Islet precursor cell (in vitro differentiated cells): ENCODE results near the gene GPR180.

Source experiments
- DNase-seq: peaks from one replicate; pipeline ENCODE4 v3.0.0-alpha.2; 2018

GPR180 gene

DNA sequence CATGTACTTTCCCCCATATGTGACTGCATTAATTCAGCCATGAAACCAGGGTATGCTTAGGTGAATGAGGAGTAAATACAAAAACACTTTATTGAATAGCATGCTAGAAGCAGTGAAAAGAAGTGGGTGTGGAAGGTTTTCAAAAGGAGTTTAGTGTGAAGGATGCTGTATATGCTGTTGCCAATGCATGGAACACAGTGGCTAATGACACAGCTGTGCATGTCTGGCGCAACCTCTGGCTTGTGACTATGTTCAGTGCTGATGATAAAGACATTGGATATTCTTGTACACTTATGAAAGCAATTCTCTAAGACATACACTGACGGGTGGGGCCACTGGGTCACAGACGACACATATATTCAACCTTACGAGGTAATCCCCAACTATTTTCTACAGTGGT, 55.5 kb downstream of the GPR180 start:
- no peak for DNase-seq

DNA sequence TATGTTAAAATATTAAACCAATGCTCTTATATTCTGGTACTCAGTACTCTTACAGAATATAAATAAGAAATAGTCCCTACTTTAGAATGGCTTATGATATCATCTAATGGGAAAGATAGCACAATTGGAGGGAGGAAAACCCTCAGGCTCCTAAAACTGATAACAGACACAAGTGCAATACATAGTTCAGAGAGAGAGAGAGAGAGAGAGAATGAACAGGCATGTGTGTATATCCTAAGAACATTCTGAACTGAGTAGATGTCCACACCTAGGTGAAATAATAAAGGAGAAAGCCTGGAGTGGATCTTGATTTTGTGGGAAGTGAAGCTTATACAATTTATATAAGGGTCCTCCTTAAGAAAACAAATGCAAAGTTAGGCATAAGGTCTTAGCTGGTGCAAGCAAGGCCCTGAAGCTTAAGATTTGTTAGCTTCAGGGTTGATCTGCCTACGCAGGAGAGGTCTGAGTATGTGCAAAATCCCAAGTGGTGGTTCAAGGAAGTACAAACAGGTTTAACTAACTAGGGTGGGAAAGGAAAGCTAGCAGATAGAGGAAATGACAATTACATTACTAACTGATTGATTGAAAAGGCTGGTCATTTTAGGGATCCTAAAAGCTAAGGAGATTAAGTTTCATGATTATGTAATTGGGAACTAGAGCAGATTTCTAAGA, 57.4 kb downstream of the GPR180 start:
- no peak for DNase-seq

- DNase-seq, result no peak
These were observed 57.9 kb downstream of the GPR180 start for GRCh38 chr13:94659598-94659946.

DNA sequence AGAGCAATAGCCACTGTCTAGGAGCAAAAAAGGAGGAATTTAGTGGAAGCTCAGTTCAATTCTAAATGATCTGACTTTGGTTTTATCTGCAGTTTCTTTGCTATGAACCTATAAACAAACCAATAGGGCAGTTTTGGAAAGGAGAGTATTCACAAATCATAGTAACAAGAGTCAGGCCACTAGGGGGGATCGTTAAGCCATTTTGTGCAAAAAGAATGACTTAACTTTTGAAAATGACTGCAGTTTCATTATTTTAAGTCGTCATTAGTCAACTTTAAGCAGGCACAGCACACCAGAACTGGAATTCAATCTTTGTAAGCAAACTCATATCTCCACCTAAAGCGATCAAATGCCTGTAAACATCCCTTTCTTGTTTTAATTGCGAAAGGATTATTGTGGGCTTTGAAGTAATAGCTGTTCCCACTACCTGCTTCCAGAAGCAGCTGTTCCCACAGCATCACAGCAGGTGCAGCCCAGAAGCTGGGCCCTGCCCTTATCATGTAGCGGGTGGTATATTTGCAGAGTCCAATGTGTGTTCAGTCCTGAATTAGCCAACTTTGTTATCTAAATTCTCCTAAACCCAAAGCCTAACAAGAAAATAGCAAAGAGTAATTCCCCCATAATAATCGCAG, 59.2 kb downstream of the GPR180 start:
- no peak for DNase-seq

- no peak for DNase-seq
These were observed 59.7 kb downstream of the GPR180 start for GRCh38 chr13:94661406-94661805.

GRCh38 chr13:94662274-94662945, 60.8 kb downstream of the GPR180 start:
- DNase-seq, result no peak

GRCh38 chr13:94664889-94665288, 63.2 kb downstream of the GPR180 start:
- DNase-seq, result no peak

GRCh38 chr13:94666065-94666464, 64.4 kb downstream of the GPR180 start:
- no peak for DNase-seq

GRCh38 chr13:94667190-94667589, 65.5 kb downstream of the GPR180 start:
- DNase-seq, result no peak

DNA sequence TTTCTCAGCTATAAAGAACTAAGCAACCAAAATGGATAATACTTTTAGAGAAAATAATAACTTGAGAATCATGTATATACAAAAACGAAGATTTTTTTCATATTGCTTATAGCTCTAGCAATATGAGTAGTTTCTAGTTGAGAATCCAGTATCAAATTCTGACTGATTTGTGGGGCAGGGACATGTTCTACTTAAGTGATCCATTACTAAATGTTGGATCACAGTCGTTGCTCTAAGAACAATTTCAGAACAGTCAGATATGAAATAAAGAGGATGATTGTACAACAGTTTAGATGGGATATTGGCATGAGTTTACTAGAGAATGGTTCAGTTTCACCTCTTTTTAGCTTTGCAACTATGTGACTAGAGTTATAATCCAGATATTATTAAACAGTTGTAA, 70.7 kb downstream of the GPR180 start:
- DNase-seq, result no peak

GRCh38 chr13:94673851-94674250, 72.2 kb downstream of the GPR180 start:
- DNase-seq, result peak; percentile 73

- peak; percentile 74 for DNase-seq
These were observed 73.1 kb downstream of the GPR180 start for GRCh38 chr13:94674609-94675348.

DNA sequence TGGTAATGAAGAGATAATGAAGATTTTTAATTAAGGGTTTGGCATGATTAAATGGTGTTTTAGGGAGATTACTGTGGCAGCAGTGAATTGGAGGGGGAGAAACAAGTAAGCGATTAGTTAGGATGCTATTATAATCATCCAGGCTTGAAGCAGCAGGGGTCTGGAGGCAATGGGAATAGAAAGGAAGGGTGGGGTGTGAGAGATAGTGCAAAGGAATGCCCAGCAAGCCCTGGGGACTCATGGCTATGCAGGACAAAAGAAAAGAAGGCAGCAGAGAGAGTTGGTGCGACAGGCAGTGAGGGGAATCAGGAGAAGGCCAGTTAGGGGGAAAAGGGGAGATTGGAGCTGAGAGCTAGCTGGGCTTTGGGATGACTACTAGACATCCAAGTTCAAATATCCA, 76.1 kb downstream of the GPR180 start:
- DNase-seq, result no peak

DNA sequence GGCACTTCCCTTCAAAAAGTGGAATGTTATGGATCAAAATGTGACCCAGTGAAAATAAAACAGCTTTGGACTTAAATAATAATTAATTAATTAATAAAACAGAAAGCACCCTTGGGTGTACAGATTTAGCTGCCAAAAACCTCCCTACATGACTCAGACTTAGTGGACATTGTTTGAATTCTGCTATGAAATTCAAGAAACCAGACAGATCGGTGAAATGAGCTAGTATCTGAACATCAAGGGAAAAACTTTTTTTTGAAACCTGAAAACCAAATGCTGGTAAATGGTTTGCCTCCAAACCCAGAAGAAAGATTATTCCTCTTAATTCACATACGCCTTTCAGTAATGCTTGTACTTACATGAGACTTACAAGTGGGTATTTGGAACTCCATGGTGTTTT, 77.2 kb downstream of the GPR180 start:
- DNase-seq, result no peak

DNA sequence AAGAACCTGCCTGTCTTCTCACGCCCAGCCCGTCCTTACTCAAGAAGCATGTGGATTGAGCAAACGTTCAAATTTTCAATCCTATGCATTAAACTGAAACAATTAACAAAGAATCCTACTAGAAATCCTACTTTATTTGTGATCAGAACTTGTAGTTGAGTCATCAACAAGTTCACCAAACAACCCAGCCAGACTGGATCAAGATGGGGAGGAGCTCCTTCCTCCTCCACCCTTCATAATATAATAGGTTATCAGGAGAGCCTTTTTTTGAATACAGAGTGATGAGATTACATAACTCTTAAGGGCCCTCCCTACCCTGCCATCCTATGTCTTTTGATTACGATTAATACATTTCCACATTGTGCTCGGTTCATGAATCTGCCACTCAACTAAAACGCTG, 78.0 kb downstream of the GPR180 start:
- no peak for DNase-seq

- DNase-seq, result no peak
These were observed 80.6 kb downstream of the GPR180 start for GRCh38 chr13:94682229-94682628.

- peak; percentile 60 for DNase-seq
These were observed 81.8 kb downstream of the GPR180 start for GRCh38 chr13:94683409-94683808.
